ENCODE measurements around the gene GSS.

GRCh38 chr20:34943808-34944567 lies 11.6 kb downstream of the GSS start:
- no peak for TF ChIP-seq CTCF (IDR thresholded peaks at IDR 0.05)
- no peak for TF ChIP-seq POLR2A (IDR thresholded peaks at IDR 0.05)

Measured in thyroid gland (tissue), 4 donors.